ENCODE results near the gene TBC1D16.

- no peak for TF ChIP-seq POLR2A (IDR thresholded peaks at IDR 0.05; ENCODE audit: low read depth, low read length)
- TF ChIP-seq POLR2AphosphoS5 (IDR thresholded peaks at IDR 0.05; ENCODE audit: low read depth, low read length), result no peak
- TF ChIP-seq TAF1 (IDR thresholded peaks at IDR 0.05; ENCODE audit: low read depth, low read length), result no peak
These were observed 45.5 kb downstream of the TBC1D16 start for GRCh38 chr17:79990051-79990592.

Measured in GM12891 (cell line).